ENCODE data around the gene SLC39A11. TPM values are rescaled to one million over a fixed set of nuclear protein-coding genes. Genes with fewer than 3 reads are reported as not detected.
A peak's percentile ranks its signal among the peaks of the same experiment; 100 is the strongest.

The SLC39A11 gene
- polyA plus RNA-seq, 3 donors, result 16.6 to 27.9 (median 26.6) TPM

DNA sequence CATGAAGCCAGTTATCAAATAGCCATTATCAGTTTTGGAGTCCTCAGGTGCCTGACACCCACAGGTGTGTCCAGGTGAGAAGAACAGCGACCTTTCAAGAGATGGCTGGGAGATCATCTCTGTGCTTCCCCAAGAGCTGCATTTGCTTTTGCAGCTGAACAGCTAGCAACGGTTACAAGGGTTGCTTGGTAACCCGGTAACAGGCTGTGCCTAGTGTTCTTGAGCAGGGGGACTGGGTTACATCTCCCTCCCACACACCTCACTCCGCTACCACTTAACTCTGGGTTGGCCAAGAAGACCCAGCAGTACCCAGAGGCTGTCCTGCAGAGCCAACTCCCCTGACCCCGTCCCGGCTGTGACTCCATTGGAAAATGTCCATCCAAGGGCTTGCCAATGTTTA lies 147.0 kb downstream of the SLC39A11 start:
- H2AFZ ChIP-seq (ENCODE audit: insufficient read depth, low read depth, low read length, poor library complexity, severe bottlenecking), result no peak overlapping the region
- Mint-ChIP-seq H3K27me3 (ENCODE audit: low read depth in 3 of 3) (no peaks in the 10 kb centered on the region), H3K4me3 (no peak overlapping the region), H3K27ac (peak overlapping the region in 3 of 7 donors; percentile 3 to 53 (median 20)), H3K36me3 (peaks cover 59 to 65% of the 10 kb centered on the region in 2 donors), H3K9me3 (no peaks in the 10 kb centered on the region), H3K4me1 (no peaks in the 10 kb centered on the region)
- peaks cover 10% of the 10 kb centered on the region for H3K79me2 ChIP-seq (ENCODE audit: insufficient read depth, low read length)
- no peaks in the 10 kb centered on the region for H3K4me1 ChIP-seq (ENCODE audit: control insufficient read depth in 1 of 2, insufficient read depth in 2 of 2, low read length in 2 of 2)
- TF ChIP-seq, protein P1, sequence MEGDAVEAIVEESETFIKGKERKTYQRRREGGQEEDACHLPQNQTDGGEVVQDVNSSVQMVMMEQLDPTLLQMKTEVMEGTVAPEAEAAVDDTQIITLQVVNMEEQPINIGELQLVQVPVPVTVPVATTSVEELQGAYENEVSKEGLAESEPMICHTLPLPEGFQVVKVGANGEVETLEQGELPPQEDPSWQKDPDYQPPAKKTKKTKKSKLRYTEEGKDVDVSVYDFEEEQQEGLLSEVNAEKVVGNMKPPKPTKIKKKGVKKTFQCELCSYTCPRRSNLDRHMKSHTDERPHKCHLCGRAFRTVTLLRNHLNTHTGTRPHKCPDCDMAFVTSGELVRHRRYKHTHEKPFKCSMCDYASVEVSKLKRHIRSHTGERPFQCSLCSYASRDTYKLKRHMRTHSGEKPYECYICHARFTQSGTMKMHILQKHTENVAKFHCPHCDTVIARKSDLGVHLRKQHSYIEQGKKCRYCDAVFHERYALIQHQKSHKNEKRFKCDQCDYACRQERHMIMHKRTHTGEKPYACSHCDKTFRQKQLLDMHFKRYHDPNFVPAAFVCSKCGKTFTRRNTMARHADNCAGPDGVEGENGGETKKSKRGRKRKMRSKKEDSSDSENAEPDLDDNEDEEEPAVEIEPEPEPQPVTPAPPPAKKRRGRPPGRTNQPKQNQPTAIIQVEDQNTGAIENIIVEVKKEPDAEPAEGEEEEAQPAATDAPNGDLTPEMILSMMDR (IDR thresholded peaks at IDR 0.05), result no peak
- H3K36me3 ChIP-seq (replicated peaks in 1 of 2; ENCODE audit: control insufficient read depth in 1 of 2, insufficient read depth in 2 of 2, low read length in 2 of 2), result peaks cover 35 to 70% of the 10 kb centered on the region in 2 donors
- H3K4me2 ChIP-seq (replicated peaks; ENCODE audit: extremely low read depth, low read length, poor library complexity, severe bottlenecking), result no peak overlapping the region
- peaks cover 6% of the 10 kb centered on the region for H4K20me1 ChIP-seq (ENCODE audit: insufficient read depth, low read length)
- 100% methylated on average over 5 of the region's 6 CpGs for WGBS (ENCODE audit: insufficient coverage)
- no peak overlapping the region for H3K27ac ChIP-seq (ENCODE audit: low read depth in 1 of 2, low read length in 2 of 2)
- no peak for DNase-seq
- H3K27me3 ChIP-seq (ENCODE audit: control insufficient read depth in 2 of 2, insufficient read depth in 2 of 2, low read length in 2 of 2), result no peaks in the 10 kb centered on the region
- no peaks in the 10 kb centered on the region for H3K9me3 ChIP-seq (replicated peaks in 1 of 2; ENCODE audit: control insufficient read depth in 1 of 2, insufficient read depth in 1 of 2, low read length in 2 of 2)
- intact Hi-C loops (cut with micrococcal nuclease), result no loop called here
- no peak overlapping the region for H3K9ac ChIP-seq (ENCODE audit: insufficient read depth, low read length, poor library complexity, severe bottlenecking)
- H3K4me3 ChIP-seq (replicated peaks in 1 of 3; ENCODE audit: low read depth in 2 of 3, low read length in 3 of 3), result no peak overlapping the region

- no peak for DNase-seq
- Histone ChIP-seq H3K27me3 (ENCODE audit: control insufficient read depth in 2 of 2, insufficient read depth in 2 of 2, low read length in 2 of 2) (no peaks in the 10 kb centered on the region), H3K4me3 (replicated peaks in 1 of 3; ENCODE audit: low read depth in 2 of 3, low read length in 3 of 3) (no peak overlapping the region), H2AFZ (ENCODE audit: insufficient read depth, low read depth, low read length, poor library complexity, severe bottlenecking) (no peak overlapping the region), H3K9ac (ENCODE audit: insufficient read depth, low read length, poor library complexity, severe bottlenecking) (no peak overlapping the region), H3K27ac (ENCODE audit: low read depth in 1 of 2, low read length in 2 of 2) (no peak overlapping the region), H3K79me2 (ENCODE audit: insufficient read depth, low read length) (peaks cover 4% of the 10 kb centered on the region), H3K36me3 (replicated peaks in 1 of 2; ENCODE audit: control insufficient read depth in 1 of 2, insufficient read depth in 2 of 2, low read length in 2 of 2) (peaks cover 37 to 72% of the 10 kb centered on the region in 2 donors), H3K9me3 (replicated peaks in 1 of 2; ENCODE audit: control insufficient read depth in 1 of 2, insufficient read depth in 1 of 2, low read length in 2 of 2) (no peaks in the 10 kb centered on the region), H3K4me1 (ENCODE audit: control insufficient read depth in 1 of 2, insufficient read depth in 2 of 2, low read length in 2 of 2) (no peaks in the 10 kb centered on the region), H4K20me1 (ENCODE audit: insufficient read depth, low read length) (no peaks in the 10 kb centered on the region), H3K4me2 (replicated peaks; ENCODE audit: extremely low read depth, low read length, poor library complexity, severe bottlenecking) (no peak overlapping the region)
- H3K36me3 Mint-ChIP-seq, result peaks cover 64 to 75% of the 10 kb centered on the region in 2 donors
- intact Hi-C loops (cut with micrococcal nuclease), result no loop called here
- whole genome bisulfite sequencing (ENCODE audit: insufficient coverage), result 100% methylated on average over 1 of the region's 4 CpGs
- H3K27ac Mint-ChIP-seq, result peak overlapping the region in 1 of 7 donors; percentile 17
- no peak overlapping the region for H3K4me3 Mint-ChIP-seq
- TF ChIP-seq, protein P1 (IDR thresholded peaks at IDR 0.05), result no peak
- no peaks in the 10 kb centered on the region for H3K4me1 Mint-ChIP-seq
- no peaks in the 10 kb centered on the region for H3K9me3 Mint-ChIP-seq
- H3K27me3 Mint-ChIP-seq (ENCODE audit: low read depth in 3 of 3), result peaks cover 0 to 3% (median 0%) of the 10 kb centered on the region in 3 donors
These were observed 148.4 kb downstream of the SLC39A11 start for GRCh38 chr17:72943826-72944689.
